ENCODE data around the gene AQP2.

DNA sequence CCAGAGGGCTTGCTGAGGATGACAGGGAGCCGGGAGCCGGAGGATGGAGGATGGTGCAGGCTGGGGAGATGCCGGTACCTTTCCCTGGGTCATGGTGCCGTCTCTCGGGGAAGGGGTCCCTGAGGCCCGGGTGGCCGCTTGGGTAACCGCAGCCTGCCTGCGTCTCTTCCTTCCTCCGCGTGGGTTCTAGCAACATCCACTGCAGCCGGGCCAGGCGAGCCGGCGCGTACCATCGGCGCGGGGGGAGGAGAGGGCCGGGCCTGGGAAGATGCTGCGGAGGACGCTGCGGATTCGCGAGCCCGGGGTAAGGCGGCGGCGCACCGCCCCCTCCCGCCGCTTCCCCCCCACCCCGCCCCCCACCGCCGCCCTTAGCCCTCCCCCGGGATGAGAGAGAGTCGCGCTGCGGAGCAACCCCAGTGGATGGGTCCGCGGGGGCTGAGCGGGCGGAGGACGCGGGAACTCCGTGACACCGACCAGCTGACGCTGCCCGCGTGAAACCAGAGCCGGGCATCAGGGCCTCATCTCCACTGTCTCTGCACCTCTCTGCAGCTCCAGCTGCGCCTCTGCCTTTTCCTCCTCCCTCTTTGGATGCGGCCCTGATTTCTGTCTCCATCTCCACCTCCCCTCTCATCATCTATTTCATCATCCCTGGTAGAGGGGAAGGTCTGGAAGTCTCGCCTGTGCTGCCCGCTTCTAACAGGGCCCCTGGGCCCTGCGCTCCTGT, 46.7 kb upstream of the AQP2 start, which contains the start of gene FAIM2:
- TF ChIP-seq CTCF (IDR thresholded peaks at IDR 0.05 in 4 of 5, conservative IDR thresholded peaks at IDR 0.05 in 1 of 5) (no peak), POLR2A (IDR thresholded peaks at IDR 0.05) (no peak)
